Tibial nerve (tissue), 4 donors: ENCODE measurements around the gene CHRNA9. TPM values are rescaled to one million over a fixed set of nuclear protein-coding genes. Genes with fewer than 3 reads are reported as not detected.

Experiments
- DNase-seq, 2 donors: peaks; one replicate each; pipeline ENCODE4 v3.0.0-alpha.2; 2019; ENCODE audit warnings: low spot score in 2 of 2
- H3K27ac ChIP-seq, 4 donors: fragments of 200-600 bp; sonication (generic) in 3 of 4; one replicate each; pipeline ENCODE4 v1.5.1; 2017 to 2019; ENCODE audit warnings: mild to moderate bottlenecking in 1 of 4
- H3K27me3 ChIP-seq, 2 donors: fragments of 200-600 bp; sonication (generic) in 1 of 2; one replicate each; pipeline versions ENCODE4 v1.5.1 to v1.6.0; 2017 to 2019
- H3K36me3 ChIP-seq, 3 donors: fragments of 200-600 bp; sonication (generic); one replicate each; pipeline ENCODE4 v1.5.1; 2018 to 2019
- H3K4me1 ChIP-seq, 4 donors: fragments of 200-600 bp; sonication (generic) in 3 of 4; one replicate each; pipeline ENCODE4 v1.5.1; 2017 to 2019
- H3K4me3 ChIP-seq, 4 donors: fragments of 200-600 bp; sonication (generic) in 3 of 4; one replicate each; pipeline ENCODE4 v1.5.1; 2017 to 2019; ENCODE audit warnings: mild to moderate bottlenecking in 1 of 4, moderate library complexity in 1 of 4
- H3K9me3 ChIP-seq, 4 donors: fragments of 200-600 bp; sonication (generic) in 3 of 4; one replicate each; pipeline ENCODE4 v1.5.1; 2017 to 2019
- CTCF ChIP-seq, 5 experiments: fragments of 200-600 bp in 3 of 5; fragments of 450-650 bp in 2 of 5; sonication (generic) in 3 of 5; IDR thresholded peaks; one replicate each; pipeline ENCODE4 v1.5.1; 2016 to 2019; ENCODE audit warnings: antibody characterized with exemption in 5 of 5, mild to moderate bottlenecking in 3 of 5, moderate library complexity in 2 of 5
- EP300 ChIP-seq, 2 donors: sonication (generic); formaldehyde crosslinking; IDR thresholded peaks; one replicate each; pipeline ENCODE4 v1.6.1; 2017; ENCODE audit warnings: antibody characterized with exemption in 2 of 2, mild to moderate bottlenecking in 1 of 2
- POLR2A ChIP-seq, 2 donors: fragments of 450-650 bp; IDR thresholded peaks; one replicate each; pipeline ENCODE4 v1.6.1; 2017; ENCODE audit warnings: antibody characterized with exemption in 2 of 2, mild to moderate bottlenecking in 2 of 2, moderate library complexity in 2 of 2
- WGBS, 2 donors: methylation state at CpG; one replicate each; pipeline ENCODE4 v1.1.5; 2018; 5-methylcytosine and 5-hydroxymethylcytosine counted together
- total RNA-seq, 4 donors: library from RNA; depleted of rRNA; stranded (reverse); fragments of >200 nt; gene quantifications; one replicate each; pipeline ENCODE4 v1.1.0, GENCODE V29; 2016

Gene CHRNA9
- total RNA-seq, 4 donors from 2014 or later: not detected

GRCh38 chr4:40395166-40395900, 60.2 kb downstream of the CHRNA9 start:
- DNase-seq: no peak
- H3K9me3 ChIP-seq: no peaks in the 10 kb centered on the region
- TF ChIP-seq EP300 (IDR thresholded peaks at IDR 0.05) (no peak), POLR2A (IDR thresholded peaks at IDR 0.05) (no peak), CTCF (IDR thresholded peaks at IDR 0.05) (no peak)
- no peaks in the 10 kb centered on the region for H3K27me3 ChIP-seq
- 52 to 53% methylated on average over 4 of the region's 4 CpGs for WGBS, 2 donors
- H3K36me3 ChIP-seq: no peaks in the 10 kb centered on the region
- no peak overlapping the region for H3K4me3 ChIP-seq
- H3K27ac ChIP-seq: no peak overlapping the region
- H3K4me1 ChIP-seq: peaks cover 0 to 23% (median 3%) of the 10 kb centered on the region in 4 donors

- no peak overlapping the region for H3K4me3 ChIP-seq
- no peaks in the 10 kb centered on the region for H3K9me3 ChIP-seq
- no peaks in the 10 kb centered on the region for H3K36me3 ChIP-seq
- no peaks in the 10 kb centered on the region for H3K27me3 ChIP-seq
- TF ChIP-seq CTCF (IDR thresholded peaks at IDR 0.05) (no peak), EP300 (IDR thresholded peaks at IDR 0.05) (peak in 1 of 2 donors; percentile 35), POLR2A (IDR thresholded peaks at IDR 0.05) (no peak)
- WGBS, 2 donors: 39 to 42% methylated on average over 7 of the region's 7 CpGs
- H3K4me1 ChIP-seq: peaks cover 0 to 23% (median 3%) of the 10 kb centered on the region in 4 donors
- no peak overlapping the region for H3K27ac ChIP-seq
- DNase-seq: peak in 1 of 2 donors; percentile 31
These were observed 61.0 kb downstream of the CHRNA9 start for GRCh38 chr4:40395908-40396793.

- no peak for DNase-seq
- 77 to 84% methylated on average over 3 of the region's 3 CpGs for WGBS, 2 donors
- no peak overlapping the region for H3K27ac ChIP-seq
- no peak for TF ChIP-seq CTCF (IDR thresholded peaks at IDR 0.05)
- TF ChIP-seq EP300 (IDR thresholded peaks at IDR 0.05): no peak
- no peak for TF ChIP-seq POLR2A (IDR thresholded peaks at IDR 0.05)
- H3K36me3 ChIP-seq: no peaks in the 10 kb centered on the region
- no peaks in the 10 kb centered on the region for H3K27me3 ChIP-seq
- H3K4me3 ChIP-seq: no peak overlapping the region
- H3K9me3 ChIP-seq: no peaks in the 10 kb centered on the region
- H3K4me1 ChIP-seq: peaks cover 0 to 17% (median 3%) of the 10 kb centered on the region in 4 donors
These were observed 64.4 kb downstream of the CHRNA9 start for GRCh38 chr4:40399578-40399977.

- TF ChIP-seq POLR2A (IDR thresholded peaks at IDR 0.05): no peak
- no peak for TF ChIP-seq CTCF (IDR thresholded peaks at IDR 0.05)
- TF ChIP-seq EP300 (IDR thresholded peaks at IDR 0.05): no peak
- Histone ChIP-seq H3K27ac (no peak overlapping the region), H3K27me3 (no peaks in the 10 kb centered on the region), H3K36me3 (no peaks in the 10 kb centered on the region), H3K4me3 (no peak overlapping the region), H3K9me3 (no peaks in the 10 kb centered on the region), H3K4me1 (peaks cover 0 to 10% (median 3%) of the 10 kb centered on the region in 4 donors)
- no peak for DNase-seq
- 96 to 97% methylated on average over 6 of the region's 6 CpGs for WGBS, 2 donors
These were observed 66.0 kb downstream of the CHRNA9 start for GRCh38 chr4:40401096-40401495.

- 78 to 80% methylated on average over 8 of the region's 8 CpGs for WGBS, 2 donors
- DNase-seq: no peak
- TF ChIP-seq CTCF (IDR thresholded peaks at IDR 0.05): no peak
- TF ChIP-seq EP300 (IDR thresholded peaks at IDR 0.05): no peak
- no peak for TF ChIP-seq POLR2A (IDR thresholded peaks at IDR 0.05)
- H3K4me3 ChIP-seq: no peak overlapping the region
- H3K27me3 ChIP-seq: no peaks in the 10 kb centered on the region
- no peaks in the 10 kb centered on the region for H3K36me3 ChIP-seq
- H3K4me1 ChIP-seq: peaks cover 0 to 4% (median under 1%) of the 10 kb centered on the region in 4 donors
- peaks cover 0 to 3% (median 0%) of the 10 kb centered on the region in 4 donors for H3K9me3 ChIP-seq
- H3K27ac ChIP-seq: no peak overlapping the region
These were observed 66.5 kb downstream of the CHRNA9 start for GRCh38 chr4:40401631-40402030.
